ENCODE results near the gene ALG9.

DNA sequence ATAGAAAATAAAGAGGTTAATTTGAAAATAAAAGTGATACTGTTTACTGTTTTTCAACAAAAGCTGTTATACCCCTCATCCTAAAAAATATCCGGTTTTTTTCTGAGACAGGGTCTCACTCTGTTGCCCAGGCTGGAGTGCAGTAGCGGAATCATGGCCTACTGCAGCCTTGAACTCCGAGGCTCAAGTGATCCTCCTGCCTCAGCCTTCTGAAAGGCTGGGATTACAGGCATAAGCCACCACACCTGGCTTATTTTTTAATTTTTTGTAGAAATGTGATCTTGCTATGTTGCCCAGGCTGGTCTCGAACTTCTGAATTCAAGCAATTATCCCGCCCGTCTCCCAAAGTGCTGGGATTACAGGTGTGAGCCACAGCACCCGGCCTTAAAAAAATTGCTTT lies 35.7 kb downstream of the ALG9 start:
- TF ChIP-seq, protein P1, sequence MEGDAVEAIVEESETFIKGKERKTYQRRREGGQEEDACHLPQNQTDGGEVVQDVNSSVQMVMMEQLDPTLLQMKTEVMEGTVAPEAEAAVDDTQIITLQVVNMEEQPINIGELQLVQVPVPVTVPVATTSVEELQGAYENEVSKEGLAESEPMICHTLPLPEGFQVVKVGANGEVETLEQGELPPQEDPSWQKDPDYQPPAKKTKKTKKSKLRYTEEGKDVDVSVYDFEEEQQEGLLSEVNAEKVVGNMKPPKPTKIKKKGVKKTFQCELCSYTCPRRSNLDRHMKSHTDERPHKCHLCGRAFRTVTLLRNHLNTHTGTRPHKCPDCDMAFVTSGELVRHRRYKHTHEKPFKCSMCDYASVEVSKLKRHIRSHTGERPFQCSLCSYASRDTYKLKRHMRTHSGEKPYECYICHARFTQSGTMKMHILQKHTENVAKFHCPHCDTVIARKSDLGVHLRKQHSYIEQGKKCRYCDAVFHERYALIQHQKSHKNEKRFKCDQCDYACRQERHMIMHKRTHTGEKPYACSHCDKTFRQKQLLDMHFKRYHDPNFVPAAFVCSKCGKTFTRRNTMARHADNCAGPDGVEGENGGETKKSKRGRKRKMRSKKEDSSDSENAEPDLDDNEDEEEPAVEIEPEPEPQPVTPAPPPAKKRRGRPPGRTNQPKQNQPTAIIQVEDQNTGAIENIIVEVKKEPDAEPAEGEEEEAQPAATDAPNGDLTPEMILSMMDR (conservative IDR thresholded peaks at IDR 0.05), result no peak
- TF ChIP-seq ZFX (IDR thresholded peaks at IDR 0.05), result no peak

Data from C4-2B (cell line).